ENCODE data around the gene CLNS1A.
"Not testable (repeated sequence)": the region's sequence is repeated elsewhere in the genome, so short reads cannot be mapped to it uniquely, and the experiment has no call there.

CLNS1A gene

DNA sequence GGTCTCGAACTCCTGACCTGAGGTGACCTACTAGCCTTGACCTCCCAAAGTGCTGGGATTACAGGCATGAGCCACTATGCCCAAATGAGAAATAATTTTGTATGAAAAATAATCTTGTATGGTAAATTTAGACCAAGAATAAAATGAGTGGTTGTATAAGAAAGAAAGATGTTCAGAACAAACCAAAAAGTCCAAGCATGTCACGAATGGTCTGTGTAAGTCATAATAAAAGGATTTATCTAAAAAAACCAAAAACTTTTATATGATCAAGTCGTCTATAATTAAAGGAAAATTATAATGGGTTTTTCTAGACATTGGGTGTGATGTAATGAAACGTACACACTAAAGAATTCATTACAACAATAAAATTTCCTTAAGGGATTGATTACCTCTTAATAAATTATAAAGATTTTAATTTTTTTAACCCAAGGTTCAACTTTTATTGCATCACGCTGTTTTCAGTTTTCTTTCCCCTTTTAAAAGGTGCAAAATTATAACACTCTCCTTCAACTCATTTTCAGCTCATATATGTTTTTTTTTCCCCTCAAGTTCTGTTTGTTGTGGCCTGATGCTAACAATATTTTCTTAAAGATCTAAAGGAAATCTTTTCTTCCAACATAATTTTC is 56.8 kb downstream of the CLNS1A start:
- H2BK12ac ChIP-seq (ENCODE audit: low read length) = no peak overlapping the region
- no CpG with 5 or more reads among the region's 5 CpGs for WGBS, 2 donors (ENCODE audit: extremely low coverage in 2 of 2, insufficient read length in 2 of 2, insufficient replicate concordance in 1 of 2)
- H2AFZ ChIP-seq (ENCODE audit: low read length) = no peak overlapping the region

DNA sequence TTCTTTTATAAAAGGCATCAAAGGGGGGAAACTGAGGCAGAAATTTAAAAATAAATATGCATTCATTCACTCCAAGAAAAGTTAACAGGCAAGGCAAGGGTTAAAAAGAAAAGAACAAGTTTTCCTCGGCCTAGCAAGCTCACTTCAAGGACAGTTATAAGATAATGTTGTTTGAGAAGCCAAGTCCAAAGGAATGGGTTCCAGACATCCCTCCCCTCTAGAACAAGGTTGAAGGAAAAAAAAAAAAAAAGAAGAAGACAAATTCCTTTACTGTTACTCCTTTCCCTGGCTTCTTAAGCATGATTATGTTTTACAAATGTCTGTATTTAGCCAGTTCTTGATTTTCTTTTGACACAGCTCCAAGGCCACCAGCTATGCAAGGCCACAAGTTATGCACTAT is 62.2 kb downstream of the CLNS1A start:
- H3K9me3 ChIP-seq (replicated peaks in 1 of 2; ENCODE audit: control insufficient read depth in 2 of 2, insufficient read depth in 1 of 2, low read depth in 1 of 2, low read length in 2 of 2) = peaks cover 2 to 15% of the 10 kb centered on the region in 2 donors
- H2BK12ac ChIP-seq (ENCODE audit: low read length); H2AK5ac ChIP-seq (ENCODE audit: low read depth, low read length); H3K4me1 ChIP-seq (ENCODE audit: control insufficient read depth in 2 of 2, insufficient read depth in 1 of 2, low read depth in 1 of 2, low read length in 2 of 2); H2AFZ ChIP-seq (ENCODE audit: low read length); H2BK120ac ChIP-seq (ENCODE audit: low read depth, low read length); H3K4me2 ChIP-seq (ENCODE audit: insufficient read depth, low read length, poor library complexity, severe bottlenecking); H3K79me1 ChIP-seq (ENCODE audit: low read depth, low read length); H3K23ac ChIP-seq (ENCODE audit: low read depth, low read length, poor library complexity); H3K27ac ChIP-seq (replicated peaks; ENCODE audit: low read length); H2BK15ac ChIP-seq (ENCODE audit: low read length); H2BK5ac ChIP-seq (ENCODE audit: low read length); DNase-seq (ENCODE audit: low spot score); H3K4me3 ChIP-seq (ENCODE audit: low read length in 2 of 2); H3K14ac ChIP-seq (ENCODE audit: low read length); H3K27me3 ChIP-seq (ENCODE audit: control insufficient read depth in 3 of 3, insufficient read depth in 3 of 3, low read depth in 1 of 3, low read length in 3 of 3); H3K18ac ChIP-seq (ENCODE audit: low read length); H3K36me3 ChIP-seq (replicated peaks in 1 of 2; ENCODE audit: control insufficient read depth in 2 of 2, insufficient read depth in 2 of 2, low read length in 2 of 2); H4K8ac ChIP-seq (ENCODE audit: low read depth, low read length); H3K4ac ChIP-seq (ENCODE audit: low read length); H4K91ac ChIP-seq (ENCODE audit: low read depth, low read length, poor library complexity); H3K9ac ChIP-seq (ENCODE audit: low read depth, low read length, poor library complexity): not testable (repeated sequence)
- WGBS, 2 donors (ENCODE audit: extremely low coverage in 2 of 2, insufficient read length in 2 of 2, insufficient replicate concordance in 1 of 2) = no CpG with 5 or more reads among the region's 1 CpG

More for the DNA sequence above, 56.8 kb downstream of the CLNS1A start:
- H3K27ac ChIP-seq (replicated peaks; ENCODE audit: low read length) = no peak overlapping the region
- no peak overlapping the region for H3K4me2 ChIP-seq (ENCODE audit: insufficient read depth, low read length, poor library complexity, severe bottlenecking)
- H2BK15ac ChIP-seq (ENCODE audit: low read length) = no peak overlapping the region
- no peak overlapping the region for H3K14ac ChIP-seq (ENCODE audit: low read length)
- no peak overlapping the region for H3K23ac ChIP-seq (ENCODE audit: low read depth, low read length, poor library complexity)
- peak; percentile 48 for DNase-seq (ENCODE audit: low spot score)
- H3K9ac ChIP-seq (ENCODE audit: low read depth, low read length, poor library complexity) = no peak overlapping the region
- H3K27me3 ChIP-seq (ENCODE audit: control insufficient read depth in 3 of 3, insufficient read depth in 3 of 3, low read depth in 1 of 3, low read length in 3 of 3) = no peaks in the 10 kb centered on the region
- no peak overlapping the region for H3K4ac ChIP-seq (ENCODE audit: low read length)
- H4K8ac ChIP-seq (ENCODE audit: low read depth, low read length) = no peak overlapping the region
- no peaks in the 10 kb centered on the region for H3K79me1 ChIP-seq (ENCODE audit: low read depth, low read length)
- H4K91ac ChIP-seq (ENCODE audit: low read depth, low read length, poor library complexity) = no peak overlapping the region
- H3K18ac ChIP-seq (ENCODE audit: low read length) = no peak overlapping the region
- no peak overlapping the region for H2BK120ac ChIP-seq (ENCODE audit: low read depth, low read length)
- no peak overlapping the region for H2AK5ac ChIP-seq (ENCODE audit: low read depth, low read length)
- no peaks in the 10 kb centered on the region for H3K36me3 ChIP-seq (replicated peaks in 1 of 2; ENCODE audit: control insufficient read depth in 2 of 2, insufficient read depth in 2 of 2, low read length in 2 of 2)
- H3K4me3 ChIP-seq (ENCODE audit: low read length in 2 of 2) = no peak overlapping the region
- no peak overlapping the region for H2BK5ac ChIP-seq (ENCODE audit: low read length)
- peaks cover 6 to 45% of the 10 kb centered on the region in 2 donors for H3K9me3 ChIP-seq (replicated peaks in 1 of 2; ENCODE audit: control insufficient read depth in 2 of 2, insufficient read depth in 1 of 2, low read depth in 1 of 2, low read length in 2 of 2)
- no peaks in the 10 kb centered on the region for H3K4me1 ChIP-seq (ENCODE audit: control insufficient read depth in 2 of 2, insufficient read depth in 1 of 2, low read depth in 1 of 2, low read length in 2 of 2)

DNA sequence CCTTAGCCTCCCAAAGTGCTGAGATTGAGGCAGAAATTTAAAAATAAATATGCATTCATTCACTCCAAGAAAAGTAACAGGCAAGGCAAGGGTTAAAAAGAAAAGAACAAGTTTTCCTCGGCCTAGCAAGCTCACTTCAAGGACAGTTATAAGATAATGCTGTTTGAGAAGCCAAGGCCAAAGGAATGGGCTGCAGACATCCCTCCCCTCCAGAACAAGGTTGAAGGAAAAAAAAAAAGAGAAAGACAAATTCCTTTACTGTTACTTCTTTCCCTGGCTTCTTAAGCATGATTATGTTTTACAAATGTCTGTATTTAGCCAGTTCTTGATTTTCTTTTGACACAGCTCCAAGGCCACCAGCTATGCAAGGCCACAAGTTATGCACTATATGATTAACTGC is 66.7 kb downstream of the CLNS1A start:
- H2BK120ac ChIP-seq (ENCODE audit: low read depth, low read length); H4K91ac ChIP-seq (ENCODE audit: low read depth, low read length, poor library complexity); H3K27me3 ChIP-seq (ENCODE audit: control insufficient read depth in 3 of 3, insufficient read depth in 3 of 3, low read depth in 1 of 3, low read length in 3 of 3); H3K4me2 ChIP-seq (ENCODE audit: insufficient read depth, low read length, poor library complexity, severe bottlenecking); H2AK5ac ChIP-seq (ENCODE audit: low read depth, low read length); H3K27ac ChIP-seq (replicated peaks; ENCODE audit: low read length); H3K9ac ChIP-seq (ENCODE audit: low read depth, low read length, poor library complexity); H3K4me1 ChIP-seq (ENCODE audit: control insufficient read depth in 2 of 2, insufficient read depth in 1 of 2, low read depth in 1 of 2, low read length in 2 of 2); H4K8ac ChIP-seq (ENCODE audit: low read depth, low read length); DNase-seq (ENCODE audit: low spot score); H3K4ac ChIP-seq (ENCODE audit: low read length); H2BK5ac ChIP-seq (ENCODE audit: low read length); H2AFZ ChIP-seq (ENCODE audit: low read length); H3K9me3 ChIP-seq (replicated peaks in 1 of 2; ENCODE audit: control insufficient read depth in 2 of 2, insufficient read depth in 1 of 2, low read depth in 1 of 2, low read length in 2 of 2); H3K36me3 ChIP-seq (replicated peaks in 1 of 2; ENCODE audit: control insufficient read depth in 2 of 2, insufficient read depth in 2 of 2, low read length in 2 of 2); H3K79me1 ChIP-seq (ENCODE audit: low read depth, low read length); H2BK15ac ChIP-seq (ENCODE audit: low read length); H3K4me3 ChIP-seq (ENCODE audit: low read length in 2 of 2); H2BK12ac ChIP-seq (ENCODE audit: low read length); H3K14ac ChIP-seq (ENCODE audit: low read length); H3K18ac ChIP-seq (ENCODE audit: low read length); H3K23ac ChIP-seq (ENCODE audit: low read depth, low read length, poor library complexity): not testable (repeated sequence)
- no CpG with 5 or more reads among the region's 1 CpG for whole genome bisulfite sequencing, 2 donors (ENCODE audit: extremely low coverage in 2 of 2, insufficient read length in 2 of 2, insufficient replicate concordance in 1 of 2)

DNA sequence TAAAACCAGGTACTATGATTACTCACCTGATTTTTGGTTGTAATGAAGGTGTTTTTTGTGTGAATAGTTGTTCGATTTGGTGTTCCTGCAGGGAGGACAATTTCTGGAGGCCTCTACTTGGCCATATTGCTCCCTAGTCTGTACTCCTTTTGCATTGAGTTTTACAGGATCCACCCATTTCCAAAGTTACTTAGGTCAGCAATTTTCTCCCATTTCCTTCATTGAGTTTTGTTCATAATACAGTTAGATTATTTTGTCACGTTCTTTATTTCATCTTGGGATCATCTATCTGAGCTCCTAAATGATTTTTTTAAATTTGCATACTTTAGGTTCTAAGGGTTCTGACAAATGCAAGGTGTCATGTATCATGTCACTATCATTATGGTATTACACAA is 67.9 kb downstream of the CLNS1A start:
- Histone ChIP-seq H3K36me3 (replicated peaks in 1 of 2; ENCODE audit: control insufficient read depth in 2 of 2, insufficient read depth in 2 of 2, low read length in 2 of 2) (peaks cover 0 to 3% of the 10 kb centered on the region in 2 donors), H3K4me2 (ENCODE audit: insufficient read depth, low read length, poor library complexity, severe bottlenecking) (no peak overlapping the region), H2AFZ (ENCODE audit: low read length) (no peak overlapping the region), H4K91ac (ENCODE audit: low read depth, low read length, poor library complexity) (no peak overlapping the region), H4K8ac (ENCODE audit: low read depth, low read length) (no peak overlapping the region), H3K4me3 (ENCODE audit: low read length in 2 of 2) (no peak overlapping the region), H3K27me3 (ENCODE audit: control insufficient read depth in 3 of 3, insufficient read depth in 3 of 3, low read depth in 1 of 3, low read length in 3 of 3) (no peaks in the 10 kb centered on the region), H2AK5ac (ENCODE audit: low read depth, low read length) (no peak overlapping the region), H3K27ac (replicated peaks; ENCODE audit: low read length) (no peak overlapping the region), H3K9ac (ENCODE audit: low read depth, low read length, poor library complexity) (no peak overlapping the region), H2BK12ac (ENCODE audit: low read length) (no peak overlapping the region), H2BK120ac (ENCODE audit: low read depth, low read length) (no peak overlapping the region), H3K18ac (ENCODE audit: low read length) (no peak overlapping the region), H3K79me1 (ENCODE audit: low read depth, low read length) (no peaks in the 10 kb centered on the region), H3K4me1 (ENCODE audit: control insufficient read depth in 2 of 2, insufficient read depth in 1 of 2, low read depth in 1 of 2, low read length in 2 of 2) (no peaks in the 10 kb centered on the region), H2BK15ac (ENCODE audit: low read length) (no peak overlapping the region), H3K14ac (ENCODE audit: low read length) (no peak overlapping the region), H3K4ac (ENCODE audit: low read length) (no peak overlapping the region), H3K9me3 (replicated peaks in 1 of 2; ENCODE audit: control insufficient read depth in 2 of 2, insufficient read depth in 1 of 2, low read depth in 1 of 2, low read length in 2 of 2) (no peaks in the 10 kb centered on the region), H2BK5ac (ENCODE audit: low read length) (no peak overlapping the region), H3K23ac (ENCODE audit: low read depth, low read length, poor library complexity) (no peak overlapping the region)
- no CpG with 5 or more reads among the region's 2 CpGs for WGBS, 2 donors (ENCODE audit: extremely low coverage in 2 of 2, insufficient read length in 2 of 2, insufficient replicate concordance in 1 of 2)
- no peak for DNase-seq (ENCODE audit: low spot score)

Data from neuronal stem cell (in vitro differentiated cells).